HG03571 (cell line): ENCODE results near the gene EPOP.

Experiments used
- ATAC-seq: cut with Tn5 transposase; IDR thresholded peaks from one replicate; pipeline ENCODE4 v1.9.1; 2021; ENCODE audit not compliant: unreplicated experiment

The EPOP gene

GRCh38 chr17:38674749-38675615 lies at the start of gene EPOP:
Gene EPOP (minus strand): TSS chr17:38674957. CDS start chr17:38674495, 462 bp downstream.
- peak; percentile 58 for ATAC-seq

GRCh38 chr17:38721802-38722201 lies 47.0 kb upstream of the EPOP start:
- no peak for ATAC-seq

GRCh38 chr17:38720941-38721340 lies 46.2 kb upstream of the EPOP start:
- ATAC-seq = no peak

GRCh38 chr17:38719943-38720641 lies 45.3 kb upstream of the EPOP start:
- ATAC-seq = no peak

- ATAC-seq = no peak
Measured at GRCh38 chr17:38719289-38719942, 44.7 kb upstream of the EPOP start.

GRCh38 chr17:38717139-38717745 lies 42.5 kb upstream of the EPOP start:
- ATAC-seq = no peak

- ATAC-seq = no peak
Measured at GRCh38 chr17:38716368-38717005, 41.7 kb upstream of the EPOP start.

- ATAC-seq = no peak
Measured at GRCh38 chr17:38715216-38715943, 40.6 kb upstream of the EPOP start.

- no peak for ATAC-seq
Measured at GRCh38 chr17:38713456-38714075, 38.8 kb upstream of the EPOP start.

- no peak for ATAC-seq
Measured at GRCh38 chr17:38712593-38712992, 37.8 kb upstream of the EPOP start.

- ATAC-seq = no peak
Measured at GRCh38 chr17:38711792-38712571, 37.2 kb upstream of the EPOP start.

GRCh38 chr17:38710985-38711384 lies 36.2 kb upstream of the EPOP start:
- ATAC-seq = no peak

GRCh38 chr17:38710604-38710962 lies 35.8 kb upstream of the EPOP start:
- no peak for ATAC-seq

GRCh38 chr17:38709864-38710603 lies 35.3 kb upstream of the EPOP start:
- ATAC-seq = no peak

GRCh38 chr17:38709104-38709820 lies 34.5 kb upstream of the EPOP start:
- no peak for ATAC-seq

- ATAC-seq = no peak
Measured at GRCh38 chr17:38707678-38708351, 33.1 kb upstream of the EPOP start.
